ENCODE data around the gene TRMT10A.

- TF ChIP-seq CTCF (IDR thresholded peaks at IDR 0.05) (no peak), POLR2A (IDR thresholded peaks at IDR 0.05) (no peak)
Observed at GRCh38 chr4:99574530-99575324, 10.9 kb upstream of the TRMT10A start, which contains the start of gene MTTP.
